GM21367 (cell line): Measurements from ENCODE around the gene CERKL.

ENCODE experiments used
- ATAC-seq: cut with Tn5 transposase; IDR thresholded peaks from one replicate; pipeline ENCODE4 v1.9.1; 2021; ENCODE audit not compliant: unreplicated experiment

The CERKL gene

GRCh38 chr2:181526014-181526413, 130.9 kb downstream of the CERKL start:
- no peak for ATAC-seq

GRCh38 chr2:181523756-181524155, 133.1 kb downstream of the CERKL start:
- ATAC-seq = no peak

GRCh38 chr2:181520253-181520652, 136.7 kb downstream of the CERKL start:
- ATAC-seq = no peak

GRCh38 chr2:181517685-181518301, 139.1 kb downstream of the CERKL start:
- no peak for ATAC-seq

- ATAC-seq = no peak
Measured at GRCh38 chr2:181516992-181517391, 139.9 kb downstream of the CERKL start.

GRCh38 chr2:181515719-181516118, 141.2 kb downstream of the CERKL start:
- ATAC-seq = no peak

- no peak for ATAC-seq
Measured at GRCh38 chr2:181500201-181500600, 156.7 kb downstream of the CERKL start.

- ATAC-seq = no peak
Measured at GRCh38 chr2:181499231-181499630, 157.7 kb downstream of the CERKL start.
